Right cardiac atrium (tissue), 5 donors: Measurements from ENCODE around the gene EYA4. TPM values are rescaled to one million over a fixed set of nuclear protein-coding genes. Genes with fewer than 3 reads are reported as not detected.

Experiments
- ATAC-seq, 2 donors: fragments of 200-7000 bp; cut with Tn5 transposase; one replicate each; pipeline versions ENCODE4 v1.8.0 to v1.9.1; 2020; ENCODE audit warnings: moderate library complexity in 2 of 2, mild to moderate bottlenecking in 1 of 2
- DNase-seq, 3 donors: peaks; one replicate each; pipeline ENCODE4 v3.0.0-alpha.2; 2020
- H3K27ac ChIP-seq: one replicate; pipeline ENCODE4 v1.5.1; 2013; ENCODE audit warnings: mild to moderate bottlenecking, low read length, control low read depth, moderate library complexity
- H3K27me3 ChIP-seq: one replicate; pipeline ENCODE4 v1.6.1; 2013; ENCODE audit not compliant: control insufficient read depth, insufficient read depth
- H3K4me1 ChIP-seq: one replicate; pipeline ENCODE4 v1.6.1; 2013; ENCODE audit warnings: low read length; ENCODE audit not compliant: control insufficient read depth, insufficient read depth
- H3K4me3 ChIP-seq: one replicate; pipeline ENCODE4 v1.5.1; 2013; ENCODE audit warnings: low read length, control low read depth
- H3K9me3 ChIP-seq: one replicate; pipeline ENCODE4 v1.6.1; 2013; ENCODE audit warnings: low read length; ENCODE audit not compliant: control insufficient read depth
- WGBS: extraction: QIAGEN DNeasy Blood & Tissue Kit; methylation state at CpG from one replicate; pipeline ENCODE4 v1.1.7; 2013; 5-methylcytosine and 5-hydroxymethylcytosine counted together
- intact Hi-C, 4 donors: fragments of 100-400 bp; cut with DNase I; formaldehyde crosslinking; loops; one replicate each; pipeline versions ENCODE4 v1.11.0 to v1.14.0; 2022 to 2023
- polyA plus RNA-seq: library from polyadenylated mRNA; stranded (reverse); fragments of 200-250 nt; gene quantifications from one replicate; pipeline ENCODE4 v1.2.3, GENCODE V29; 2013
- total RNA-seq, 4 donors: library from RNA; stranded (reverse); fragmentation: NEBNext Ultra II Directional; extraction: Animal tissue kit (Norgen Biotek cat#: 25700); gene quantifications; one replicate each; pipeline ENCODE4 v1.2.1, GENCODE V29; 2021
- donor health status: healthy with polysubstance abuse.
- donor health status: DM: no; HTN: yes; CAD: no.
- donor health status: DM: no; HTN: no; CAD: no.
- donor health status: DM: no; HTN: yes; CAD: no; lungs with severe emphysema.
- donor health status: DM: yes; HTN: yes; CAD: no.

EYA4 gene
- total and polyA plus RNA-seq, 5 donors: 4.3 to 38.2 (median 17.7) TPM

DNA sequence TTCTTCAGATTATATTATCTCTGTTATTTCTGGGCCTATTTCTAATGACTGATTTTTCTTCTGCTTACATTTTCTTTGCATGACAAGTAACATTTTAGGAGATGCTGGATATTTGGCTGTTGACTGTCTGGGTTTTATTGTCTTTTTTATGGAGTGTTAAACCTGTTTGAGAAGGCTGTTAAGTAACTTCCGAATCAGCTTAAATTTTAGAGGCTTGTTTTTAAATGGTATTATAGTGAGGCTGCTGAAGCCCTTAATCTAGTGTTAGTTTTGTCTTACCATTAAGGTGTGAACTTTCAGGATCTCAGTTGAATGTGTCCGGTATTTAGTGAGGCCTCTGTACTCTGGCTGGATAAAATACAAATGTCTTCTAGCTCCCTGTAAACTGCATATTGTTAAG, 109.8 kb downstream of the EYA4 start:
- intact Hi-C loops: no loop called here
- ATAC-seq (no peak), DNase-seq (no peak)

DNA sequence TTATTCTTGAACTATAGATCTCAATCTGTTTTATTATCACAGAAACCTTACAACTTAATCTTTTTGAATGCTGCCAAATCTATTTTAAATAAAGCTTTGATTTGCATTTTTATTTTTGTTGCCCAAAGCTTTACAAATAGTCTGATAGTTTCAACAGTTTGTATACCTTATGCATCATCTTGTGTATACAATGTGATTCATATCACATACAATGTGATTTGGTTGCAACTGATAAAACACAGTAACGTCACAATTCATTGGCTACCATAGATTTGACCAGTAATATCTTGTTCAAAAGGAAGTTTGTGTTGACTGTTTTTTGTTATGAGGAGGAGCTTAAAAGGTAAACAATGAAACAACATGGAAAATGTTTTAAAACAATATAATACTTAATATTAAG, 110.9 kb downstream of the EYA4 start:
- intact Hi-C loops: no loop called here
- H3K9me3 ChIP-seq: no peaks in the 10 kb centered on the region
- ATAC-seq (no peak), DNase-seq (no peak)
- H3K4me1 ChIP-seq: no peaks in the 10 kb centered on the region
- H3K27me3 ChIP-seq: no peaks in the 10 kb centered on the region
- no peak overlapping the region for H3K4me3 ChIP-seq
- 83% methylated on average over 1 of the region's 1 CpG for WGBS
- H3K27ac ChIP-seq: no peak overlapping the region

More for the DNA sequence above, 109.8 kb downstream of the EYA4 start:
- no peaks in the 10 kb centered on the region for H3K9me3 ChIP-seq
- no peaks in the 10 kb centered on the region for H3K27me3 ChIP-seq
- H3K4me1 ChIP-seq: no peaks in the 10 kb centered on the region
- 83% methylated on average over 2 of the region's 2 CpGs for WGBS
- H3K4me3 ChIP-seq: no peak overlapping the region
- no peak overlapping the region for H3K27ac ChIP-seq

DNA sequence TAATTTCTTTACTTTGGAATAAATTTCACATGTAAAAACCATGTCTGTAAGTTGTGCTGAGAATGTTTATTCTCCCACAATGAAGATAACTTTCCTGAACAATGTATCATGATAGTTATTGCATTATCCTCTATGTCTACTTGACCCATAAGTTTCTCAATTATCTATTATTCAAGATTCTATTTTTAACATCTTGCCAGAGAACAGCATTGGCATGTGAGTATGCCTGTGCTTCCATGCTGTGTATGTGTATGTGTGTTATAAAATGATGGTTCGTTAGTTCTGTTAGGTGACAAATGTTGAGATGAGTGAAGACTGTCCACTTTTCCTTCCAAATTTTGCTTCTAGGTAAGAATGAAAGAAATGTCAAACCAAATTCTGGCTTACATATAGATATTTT, 111.9 kb downstream of the EYA4 start:
- ATAC-seq (no peak), DNase-seq (no peak)
- intact Hi-C loops: no loop called here
- Histone ChIP-seq H3K9me3 (no peaks in the 10 kb centered on the region), H3K27me3 (no peaks in the 10 kb centered on the region), H3K4me1 (no peaks in the 10 kb centered on the region), H3K27ac (no peak overlapping the region), H3K4me3 (no peak overlapping the region)
- 43% methylated on average over 1 of the region's 1 CpG for WGBS

DNA sequence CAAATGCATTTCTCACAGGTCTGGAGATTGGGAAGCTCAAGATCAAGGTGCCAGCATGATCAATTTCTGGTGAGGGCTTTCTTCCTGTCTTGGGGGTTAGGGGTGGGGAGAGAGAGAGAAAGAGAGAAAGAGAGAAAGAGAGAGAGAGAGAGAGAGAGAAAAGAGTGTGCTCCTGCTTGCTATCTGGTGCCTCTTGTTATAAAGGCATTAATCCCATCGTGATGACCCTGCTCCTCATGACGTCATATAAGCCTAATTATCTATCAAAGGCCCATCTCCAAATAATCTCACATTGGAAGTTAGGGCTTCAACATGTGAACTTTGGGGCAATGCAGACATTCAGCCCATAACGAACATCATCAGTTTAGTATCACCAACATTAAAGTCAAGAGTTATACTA, 114.8 kb downstream of the EYA4 start:
- ATAC-seq (no peak), DNase-seq (no peak)
- no peak overlapping the region for H3K27ac ChIP-seq
- H3K4me1 ChIP-seq: no peaks in the 10 kb centered on the region
- no peaks in the 10 kb centered on the region for H3K9me3 ChIP-seq
- no peak overlapping the region for H3K4me3 ChIP-seq
- intact Hi-C loops: no loop called here
- 74% methylated on average over 3 of the region's 3 CpGs for WGBS
- H3K27me3 ChIP-seq: no peaks in the 10 kb centered on the region

DNA sequence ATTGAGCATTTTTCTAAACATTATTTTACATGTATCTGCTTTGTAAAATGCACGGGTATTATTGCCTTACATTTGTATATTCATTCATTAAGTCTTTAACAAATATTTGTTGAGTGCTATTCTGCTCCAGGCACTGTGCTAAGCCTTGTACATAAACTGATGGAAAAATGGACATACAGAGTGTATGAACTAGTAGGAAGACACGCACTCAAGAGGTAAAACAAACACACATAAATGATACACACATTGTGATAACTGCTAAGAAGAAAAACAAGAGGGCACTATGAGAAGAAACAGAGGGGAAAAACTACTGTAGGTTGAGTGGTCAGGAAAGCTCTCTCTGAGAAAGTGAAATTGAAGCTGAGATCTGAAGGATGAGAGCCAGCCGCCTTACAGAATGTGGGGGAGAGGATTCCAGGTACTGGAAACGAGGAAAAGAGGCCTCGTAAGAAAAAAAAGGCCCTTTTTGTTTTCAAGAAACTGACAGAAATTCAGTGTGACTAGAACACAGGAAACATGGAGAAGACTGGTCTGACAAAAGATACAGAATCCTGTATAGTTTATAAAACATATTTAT, 117.5 kb downstream of the EYA4 start:
- no peak overlapping the region for H3K27ac ChIP-seq
- H3K4me1 ChIP-seq: peaks cover 2% of the 10 kb centered on the region
- intact Hi-C loops: no loop called here

DNA sequence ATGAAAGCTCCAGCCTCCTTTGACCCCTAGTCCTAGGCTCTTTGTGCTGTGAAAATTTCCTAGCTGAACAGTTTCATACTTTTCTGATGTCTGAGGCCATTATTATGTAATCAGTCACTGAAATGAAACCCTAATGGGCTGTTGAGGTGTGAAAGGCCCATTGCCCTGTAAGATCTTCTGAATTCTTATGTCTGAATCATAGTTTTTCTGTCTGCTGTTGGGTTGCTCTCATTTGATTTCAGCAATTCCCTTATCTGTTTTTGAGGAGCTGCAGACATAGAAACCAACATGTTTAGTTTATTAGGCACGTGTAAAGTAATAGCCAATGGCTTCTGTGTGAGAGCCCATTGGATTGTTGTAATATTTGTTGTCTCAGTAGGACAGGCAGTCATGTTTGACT, 118.1 kb downstream of the EYA4 start:
- 60% methylated on average over 1 of the region's 1 CpG for WGBS
- Histone ChIP-seq H3K27ac (no peak overlapping the region), H3K4me3 (no peak overlapping the region), H3K27me3 (no peaks in the 10 kb centered on the region), H3K9me3 (no peaks in the 10 kb centered on the region), H3K4me1 (peaks cover 2% of the 10 kb centered on the region)
- DNase-seq: no peak
- intact Hi-C loops: no loop called here
- no peak for ATAC-seq

More for the DNA sequence above, 117.5 kb downstream of the EYA4 start:
- no peak for ATAC-seq
- no peaks in the 10 kb centered on the region for H3K9me3 ChIP-seq
- no peak for DNase-seq
- WGBS: 69% methylated on average over 5 of the region's 5 CpGs
- no peaks in the 10 kb centered on the region for H3K27me3 ChIP-seq
- H3K4me3 ChIP-seq: no peak overlapping the region

DNA sequence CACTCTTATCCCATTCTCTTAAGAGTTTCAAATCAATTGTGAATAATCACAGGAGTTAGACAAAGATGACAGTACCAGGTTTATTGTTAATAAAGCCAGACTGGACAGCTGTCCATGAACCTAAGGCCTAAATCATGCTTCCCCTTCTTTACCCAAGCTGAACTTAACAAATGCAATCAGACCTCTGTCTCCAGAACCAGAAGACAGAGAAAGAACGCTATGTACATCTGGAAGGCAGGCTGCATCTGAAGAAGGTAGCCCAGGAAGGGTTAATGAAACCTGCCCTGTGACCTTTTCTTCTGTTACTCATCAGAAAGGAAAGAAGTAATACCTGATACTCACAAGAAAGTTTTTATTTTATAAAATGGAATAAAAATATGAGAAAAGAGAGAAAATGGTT, 118.6 kb downstream of the EYA4 start:
- intact Hi-C loops: loop anchor here in 1 of 4 donors (10.0 kb wide), 1 partner anchor 415 kb away; no protein-coding TSS in a partner anchor
- ATAC-seq: no peak
- Histone ChIP-seq H3K4me3 (no peak overlapping the region), H3K9me3 (no peaks in the 10 kb centered on the region), H3K27me3 (no peaks in the 10 kb centered on the region), H3K27ac (peak overlapping the region; percentile 61), H3K4me1 (peaks cover 2% of the 10 kb centered on the region)
- no peak for DNase-seq
- WGBS: 94% methylated on average over 1 of the region's 1 CpG

DNA sequence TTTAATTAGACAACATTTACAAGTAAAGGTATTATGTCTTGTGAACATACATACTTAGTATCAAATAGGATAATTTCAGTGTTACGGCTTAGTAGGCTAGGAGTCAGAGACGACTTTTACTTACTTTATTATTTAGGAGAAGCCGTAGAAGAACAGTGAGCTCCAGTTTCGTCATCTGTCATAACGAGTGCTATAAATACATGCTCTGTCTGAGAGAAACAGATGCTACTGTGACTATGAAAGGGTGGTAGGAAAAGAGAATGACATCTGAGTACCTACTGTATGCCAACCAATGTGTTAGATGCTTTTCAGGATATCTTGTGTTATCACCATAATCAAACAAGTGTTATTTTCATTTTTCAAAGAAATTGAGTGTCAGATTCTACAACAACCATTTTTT, 119.0 kb downstream of the EYA4 start:
- intact Hi-C loops: loop anchor here in 1 of 4 donors (10.0 kb wide), 1 partner anchor 415 kb away; no protein-coding TSS in a partner anchor
- H3K4me3 ChIP-seq: no peak overlapping the region

DNA sequence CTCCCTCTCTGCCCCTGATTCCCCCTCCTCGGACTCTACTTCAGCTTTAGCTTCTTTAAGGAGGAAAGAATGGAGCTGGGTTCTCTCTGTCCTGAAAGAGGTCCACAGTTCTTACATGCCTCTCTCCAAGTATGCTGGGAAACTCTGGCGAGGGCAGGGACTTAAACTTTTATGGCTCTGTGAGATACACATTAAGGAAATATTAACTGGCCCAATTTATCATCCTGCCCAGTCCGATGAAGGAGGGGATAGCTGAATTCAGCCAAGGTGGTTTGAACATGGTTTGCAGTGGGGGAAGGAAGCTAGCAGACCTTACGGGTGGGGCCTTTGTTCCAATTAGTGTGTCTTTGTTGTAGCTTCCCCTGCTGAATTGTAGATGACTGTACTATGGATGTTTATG, 121.7 kb downstream of the EYA4 start:
- intact Hi-C loops: loop anchor here in 1 of 4 donors (10.0 kb wide), 1 partner anchor 418 kb away; no protein-coding TSS in a partner anchor
- ATAC-seq (no peak), DNase-seq (no peak)
- no peak overlapping the region for H3K27ac ChIP-seq
- H3K9me3 ChIP-seq: no peaks in the 10 kb centered on the region
- no peak overlapping the region for H3K4me3 ChIP-seq
- no peaks in the 10 kb centered on the region for H3K27me3 ChIP-seq
- peaks cover 2% of the 10 kb centered on the region for H3K4me1 ChIP-seq
- WGBS: 88% methylated on average over 4 of the region's 4 CpGs

More for the DNA sequence above, 119.0 kb downstream of the EYA4 start:
- ATAC-seq: peak; percentile 75
- DNase-seq: no peak
- peaks cover 2% of the 10 kb centered on the region for H3K4me1 ChIP-seq
- H3K27me3 ChIP-seq: no peaks in the 10 kb centered on the region
- H3K9me3 ChIP-seq: no peaks in the 10 kb centered on the region
- 69% methylated on average over 5 of the region's 5 CpGs for WGBS
- H3K27ac ChIP-seq: no peak overlapping the region

DNA sequence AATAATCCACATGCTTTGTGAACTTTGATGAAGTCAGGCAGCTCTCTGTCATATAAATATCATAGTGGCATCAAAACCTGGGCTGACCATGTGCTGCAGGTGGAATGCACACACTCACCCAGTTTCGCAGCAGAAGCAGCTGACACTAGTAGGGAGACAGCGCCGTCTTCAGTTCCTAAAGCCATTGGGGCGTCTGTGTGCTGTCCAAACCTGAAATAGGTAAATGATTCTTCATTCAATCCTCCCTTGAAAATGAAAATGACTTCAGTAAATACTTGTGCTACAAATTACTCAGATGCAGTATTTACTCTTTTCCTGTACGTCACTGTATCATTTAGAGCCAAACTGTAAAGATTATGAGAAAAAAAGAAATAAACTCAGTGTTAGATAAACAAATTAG, 127.5 kb downstream of the EYA4 start:
- no peak overlapping the region for H3K27ac ChIP-seq
- H3K9me3 ChIP-seq: no peaks in the 10 kb centered on the region
- no peak overlapping the region for H3K4me3 ChIP-seq
- no peaks in the 10 kb centered on the region for H3K27me3 ChIP-seq
- H3K4me1 ChIP-seq: no peaks in the 10 kb centered on the region
- DNase-seq: peak in 1 of 3 donors; percentile 33
- intact Hi-C loops: loop anchor here in 1 of 4 donors (10.0 kb wide), 1 partner anchor 424 kb away; no protein-coding TSS in a partner anchor
- 56% methylated on average over 5 of the region's 5 CpGs for WGBS
- ATAC-seq: peak; percentile 23 to 31

DNA sequence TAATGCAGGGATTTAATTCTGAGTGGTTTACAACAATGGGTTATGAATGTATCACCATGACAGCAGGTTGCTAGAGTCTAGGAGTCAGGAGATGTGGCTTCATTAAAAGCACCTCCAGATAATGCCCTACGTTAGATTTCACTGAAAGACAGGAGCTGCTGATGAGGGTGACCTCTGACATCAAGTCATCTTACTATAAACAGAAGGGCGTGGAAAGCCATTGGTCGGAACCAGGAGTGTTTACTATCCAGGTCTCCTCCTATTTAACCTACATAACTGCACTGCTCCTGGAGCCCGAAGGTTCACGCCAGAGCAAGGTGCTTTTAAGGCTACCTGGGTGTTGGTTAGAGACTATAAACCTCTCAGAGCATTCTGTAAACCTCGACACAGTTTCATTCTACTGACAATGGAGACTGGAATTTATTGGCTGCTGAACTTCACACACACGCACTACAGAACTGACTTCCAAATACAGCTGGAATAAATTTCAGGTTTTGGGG, 128.7 kb downstream of the EYA4 start:
- intact Hi-C loops: loop anchor here in 1 of 4 donors (10.0 kb wide), 1 partner anchor 425 kb away; no protein-coding TSS in a partner anchor
- ATAC-seq (peak in 1 of 2 donors; percentile 26), DNase-seq (no peak)
- H3K9me3 ChIP-seq: no peaks in the 10 kb centered on the region
- WGBS: 63% methylated on average over 7 of the region's 7 CpGs
- no peaks in the 10 kb centered on the region for H3K4me1 ChIP-seq
- no peak overlapping the region for H3K27ac ChIP-seq
- H3K27me3 ChIP-seq: no peaks in the 10 kb centered on the region
- no peak overlapping the region for H3K4me3 ChIP-seq
